Ovary (tissue), 3 donors: ENCODE data around the gene DDT.

Source experiments
- CTCF ChIP-seq, 3 donors: fragments of 450-650 bp in 2 of 3; fragments of 200-600 bp in 1 of 3; IDR thresholded peaks; one replicate each; pipeline versions ENCODE4 v1.5.1 to v1.8.0; 2016 to 2022; ENCODE audit warnings: antibody characterized with exemption in 3 of 3, mild to moderate bottlenecking in 1 of 3
- EP300 ChIP-seq: sonication (generic); formaldehyde crosslinking; IDR thresholded peaks from one replicate; pipeline ENCODE4 v1.6.1; 2017; ENCODE audit warnings: antibody characterized with exemption
- donor health status: DM: no; HTN: no; CAD: no.

GRCh38 chr22:23925020-23925606 is 49.1 kb downstream of the DDT start:
- TF ChIP-seq CTCF (IDR thresholded peaks at IDR 0.05) (no peak), EP300 (no peak)
